ENCODE results near the gene REST.
A peak's percentile ranks its signal among the peaks of the same experiment; 100 is the strongest.
"Not testable (repeated sequence)": the region's sequence is repeated elsewhere in the genome, so short reads cannot be mapped to it uniquely, and the experiment has no call there.

The REST gene

DNA sequence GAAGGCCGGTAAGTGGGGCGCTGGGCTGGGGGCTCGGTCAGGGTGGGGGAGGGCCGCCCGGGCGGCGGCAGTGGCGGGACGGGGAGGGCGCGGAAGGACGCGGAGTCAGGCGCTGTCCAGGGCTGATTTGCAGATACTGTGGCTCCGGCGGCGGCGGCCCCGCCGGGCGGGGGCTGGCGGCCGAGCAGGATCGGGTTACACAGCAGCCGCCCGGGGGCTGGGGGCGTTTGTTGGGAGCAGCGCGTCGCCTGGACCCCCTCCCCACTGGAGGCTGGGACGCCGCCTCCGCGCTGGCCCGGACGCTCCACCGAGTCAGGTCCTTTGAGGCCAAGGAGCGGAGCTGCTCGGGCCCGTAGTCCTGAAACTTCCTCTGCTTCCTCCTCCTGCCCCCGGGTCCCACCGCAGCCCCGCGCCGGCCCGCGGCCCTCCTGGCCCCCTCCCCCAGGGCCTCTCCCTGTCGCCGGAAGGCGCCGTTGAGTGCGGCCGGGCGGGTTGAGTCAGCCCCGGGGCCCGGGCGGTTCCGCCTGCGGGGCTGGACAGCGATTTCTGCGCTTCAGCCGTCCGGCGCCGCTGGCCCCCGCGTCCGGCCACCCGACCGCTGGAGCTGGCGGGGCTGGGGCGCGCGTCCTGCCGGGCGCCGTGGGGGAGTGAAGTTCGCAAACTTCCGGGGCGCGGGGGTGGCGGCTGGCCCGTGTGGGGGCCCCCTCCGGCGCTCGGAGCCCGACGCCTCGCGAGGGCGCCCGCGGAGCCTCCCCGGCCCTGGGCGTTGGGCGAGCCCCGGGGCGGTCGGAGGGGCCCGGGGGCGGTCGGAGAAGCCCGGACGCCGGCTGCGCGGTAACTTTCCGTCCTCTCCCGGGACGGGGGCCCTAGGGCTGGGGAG, 746 bp downstream of the REST start:
- peak; percentile 40 for DNase-seq (ENCODE audit: low read depth, low spot score)

DNA sequence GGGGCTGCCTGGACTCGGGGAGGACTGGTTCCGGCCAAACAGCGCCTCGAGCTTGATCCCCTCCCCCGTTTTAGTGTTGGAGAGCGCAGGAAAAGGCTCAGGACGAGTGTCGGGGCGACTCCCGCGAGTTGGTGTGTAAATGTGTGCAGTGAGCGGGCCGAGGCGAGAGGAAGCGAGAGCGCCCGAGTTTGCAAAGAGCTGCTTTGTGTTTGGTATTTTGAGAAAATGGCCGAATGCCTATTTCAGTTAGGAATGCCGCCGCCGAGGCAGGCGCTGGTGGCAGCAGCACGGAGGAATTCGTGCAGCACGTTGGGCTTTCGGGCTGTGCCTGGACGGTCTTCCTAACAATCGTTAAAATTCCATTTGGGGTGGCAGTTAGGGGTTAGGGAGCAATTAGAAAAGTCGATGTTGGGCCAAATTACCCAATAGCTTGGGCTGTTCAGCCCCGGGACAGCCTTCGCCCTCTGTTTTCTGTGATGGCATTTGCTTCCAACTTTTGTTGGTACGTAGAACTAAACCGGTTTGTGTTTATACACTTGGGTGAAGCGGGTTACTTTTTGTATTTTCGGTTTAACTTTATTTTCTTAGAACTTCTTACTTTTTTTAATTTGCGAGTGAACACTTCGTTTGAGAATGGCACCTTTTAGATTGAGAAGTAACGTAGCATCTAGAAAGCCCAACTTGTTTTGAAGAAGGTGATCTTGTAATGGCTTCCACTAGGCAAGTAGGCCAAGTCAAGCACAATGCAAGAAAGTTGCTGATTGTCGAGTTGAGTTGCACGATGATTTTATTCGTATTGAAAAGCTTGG, 1.6 kb downstream of the REST start:
- no peak for DNase-seq (ENCODE audit: low read depth, low spot score)

DNA sequence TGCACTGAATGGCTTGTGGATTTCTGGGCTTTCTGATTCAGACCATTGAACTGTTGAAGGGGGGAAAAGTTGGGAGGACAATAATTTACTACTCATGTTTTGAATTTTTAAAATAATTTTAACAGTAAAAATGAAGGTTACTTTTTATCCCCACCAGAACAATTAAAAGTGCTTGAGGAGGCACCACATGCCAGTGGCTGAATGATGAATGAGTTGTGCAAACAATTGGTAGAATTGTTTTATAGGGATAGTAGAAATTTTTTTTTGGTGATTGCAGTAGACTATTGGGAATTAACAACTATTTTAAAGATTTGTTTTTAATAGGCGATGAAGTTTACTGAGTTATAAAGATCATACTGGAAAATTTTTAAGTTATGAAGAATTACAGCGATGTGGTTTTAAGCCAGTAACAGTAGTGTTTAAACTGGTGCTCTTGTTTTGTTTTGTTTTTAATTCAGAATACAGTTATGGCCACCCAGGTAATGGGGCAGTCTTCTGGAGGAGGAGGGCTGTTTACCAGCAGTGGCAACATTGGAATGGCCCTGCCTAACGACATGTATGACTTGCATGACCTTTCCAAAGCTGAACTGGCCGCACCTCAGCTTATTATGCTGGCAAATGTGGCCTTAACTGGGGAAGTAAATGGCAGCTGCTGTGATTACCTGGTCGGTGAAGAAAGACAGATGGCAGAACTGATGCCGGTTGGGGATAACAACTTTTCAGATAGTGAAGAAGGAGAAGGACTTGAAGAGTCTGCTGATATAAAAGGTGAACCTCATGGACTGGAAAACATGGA, 2.7 kb downstream of the REST start:
- no peak for DNase-seq (ENCODE audit: low read depth, low spot score)

DNA sequence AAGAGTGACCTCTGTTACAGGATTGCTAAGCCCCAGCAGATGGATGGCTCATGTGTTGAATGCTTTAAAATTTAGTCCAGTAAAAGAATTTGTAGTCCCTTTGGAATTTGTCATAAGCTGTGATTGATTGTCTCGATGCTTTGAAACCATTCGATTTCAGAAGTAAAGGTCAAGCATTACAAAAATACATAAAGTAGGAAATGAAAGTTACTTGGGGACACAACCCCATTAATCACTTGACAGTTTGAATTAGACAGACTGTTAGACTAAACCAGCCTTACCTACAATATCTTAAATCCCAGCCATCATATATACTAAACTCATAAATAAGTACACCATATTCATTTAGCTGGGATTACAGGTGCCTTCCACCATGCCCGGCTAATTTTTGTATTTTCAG, 6.6 kb downstream of the REST start:
- no peak for DNase-seq (ENCODE audit: low read depth, low spot score)

DNA sequence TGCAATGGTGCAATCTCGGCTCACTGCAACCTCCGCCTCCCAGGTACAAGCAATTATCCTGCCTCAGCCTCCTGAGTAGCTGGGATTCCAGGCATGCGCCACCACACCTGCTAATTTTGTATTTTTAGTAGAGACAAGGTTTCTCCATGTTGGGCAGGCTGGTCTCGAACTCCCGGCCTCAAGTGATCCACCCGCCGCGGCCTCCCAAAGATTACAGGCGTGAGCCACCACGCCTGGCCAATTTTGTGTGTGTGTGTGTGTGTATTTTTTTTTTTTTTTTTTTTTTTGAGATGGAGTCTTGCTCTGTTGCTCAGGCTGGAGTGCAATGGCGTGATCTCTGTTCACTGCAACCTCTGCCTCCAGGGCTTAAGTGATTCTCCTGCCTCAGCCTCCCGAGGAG, 7.3 kb downstream of the REST start:
- not testable (repeated sequence) for DNase-seq (ENCODE audit: low read depth, low spot score)

DNA sequence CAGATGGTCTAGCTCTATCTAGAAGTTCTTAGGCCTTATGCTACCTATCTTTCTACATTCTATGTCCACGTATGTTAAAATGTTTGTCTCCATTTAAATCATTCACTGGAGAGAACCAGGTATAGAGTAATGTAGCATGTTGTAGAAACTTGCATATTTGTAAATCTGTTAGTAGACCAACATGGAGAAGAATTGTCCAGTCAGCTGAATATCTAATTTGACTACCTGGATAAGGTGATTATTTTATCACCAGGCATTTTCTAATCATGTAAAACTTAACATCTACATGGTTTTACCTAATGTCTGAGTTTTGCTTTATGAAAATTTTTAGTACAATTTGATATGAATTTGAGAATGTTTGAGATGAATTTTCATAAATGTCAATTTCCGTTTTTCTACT, 19.5 kb downstream of the REST start:
- DNase-seq (ENCODE audit: low read depth, low spot score), result no peak

DNA sequence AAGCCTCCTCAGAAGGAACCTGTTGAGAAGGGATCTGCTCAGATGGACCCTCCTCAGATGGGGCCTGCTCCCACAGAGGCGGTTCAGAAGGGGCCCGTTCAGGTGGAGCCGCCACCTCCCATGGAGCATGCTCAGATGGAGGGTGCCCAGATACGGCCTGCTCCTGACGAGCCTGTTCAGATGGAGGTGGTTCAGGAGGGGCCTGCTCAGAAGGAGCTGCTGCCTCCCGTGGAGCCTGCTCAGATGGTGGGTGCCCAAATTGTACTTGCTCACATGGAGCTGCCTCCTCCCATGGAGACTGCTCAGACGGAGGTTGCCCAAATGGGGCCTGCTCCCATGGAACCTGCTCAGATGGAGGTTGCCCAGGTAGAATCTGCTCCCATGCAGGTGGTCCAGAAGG, 22.9 kb downstream of the REST start:
- no peak for DNase-seq (ENCODE audit: low read depth, low spot score)

DNA sequence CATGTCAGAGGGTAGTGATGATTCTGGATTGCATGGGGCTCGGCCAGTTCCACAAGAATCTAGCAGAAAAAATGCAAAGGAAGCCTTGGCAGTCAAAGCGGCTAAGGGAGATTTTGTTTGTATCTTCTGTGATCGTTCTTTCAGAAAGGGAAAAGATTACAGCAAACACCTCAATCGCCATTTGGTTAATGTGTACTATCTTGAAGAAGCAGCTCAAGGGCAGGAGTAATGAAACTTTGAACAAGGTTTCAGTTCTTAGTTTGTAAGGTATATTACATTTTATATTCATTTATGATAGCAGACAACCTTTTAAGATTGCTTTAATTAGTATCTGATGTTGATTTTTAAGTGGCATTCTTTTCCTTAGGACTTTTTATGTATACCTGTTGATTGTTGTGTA, 24.2 kb downstream of the REST start:
- no peak for DNase-seq (ENCODE audit: low read depth, low spot score)

DNA sequence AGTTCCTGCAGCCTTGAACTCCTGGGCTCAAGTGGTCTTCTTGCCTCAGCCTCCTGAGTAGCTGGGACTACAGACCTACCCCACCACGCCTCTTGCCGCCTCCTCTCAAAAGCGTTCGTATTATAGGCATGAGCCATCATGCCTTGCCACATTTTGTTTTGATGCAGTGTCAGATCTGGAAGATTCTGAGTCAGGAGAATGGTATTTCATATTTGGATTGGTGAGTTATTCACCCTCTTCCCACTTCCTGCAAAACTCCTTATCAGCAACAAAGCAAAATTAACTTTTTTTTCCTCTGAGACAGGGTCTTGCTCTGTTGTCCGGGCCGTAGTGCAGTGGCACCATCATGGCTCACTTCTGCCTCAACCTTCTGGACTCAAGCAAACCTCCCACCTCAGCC, 29.6 kb downstream of the REST start:
- no peak for DNase-seq (ENCODE audit: low read depth, low spot score)

DNA sequence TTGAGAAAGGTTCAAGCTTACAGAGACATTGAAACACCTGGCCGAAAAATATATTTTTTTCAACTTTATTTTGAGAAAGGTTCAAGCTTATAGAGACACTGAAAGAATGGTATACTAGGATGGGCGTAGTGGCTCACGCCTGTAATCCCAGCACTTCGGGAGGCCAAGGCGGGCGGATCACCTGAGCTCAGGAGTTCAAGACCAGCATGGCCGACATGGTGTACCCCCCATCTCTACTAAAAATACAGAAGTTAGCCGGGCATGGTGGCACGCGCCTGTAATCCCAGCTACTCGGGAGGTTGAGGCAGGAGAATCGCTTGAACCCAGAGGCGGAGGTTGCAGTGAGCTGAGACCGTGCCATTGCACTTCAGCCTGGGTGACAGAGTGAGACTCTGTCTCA, 32.1 kb downstream of the REST start:
- not testable (repeated sequence) for DNase-seq (ENCODE audit: low read depth, low spot score)

DNA sequence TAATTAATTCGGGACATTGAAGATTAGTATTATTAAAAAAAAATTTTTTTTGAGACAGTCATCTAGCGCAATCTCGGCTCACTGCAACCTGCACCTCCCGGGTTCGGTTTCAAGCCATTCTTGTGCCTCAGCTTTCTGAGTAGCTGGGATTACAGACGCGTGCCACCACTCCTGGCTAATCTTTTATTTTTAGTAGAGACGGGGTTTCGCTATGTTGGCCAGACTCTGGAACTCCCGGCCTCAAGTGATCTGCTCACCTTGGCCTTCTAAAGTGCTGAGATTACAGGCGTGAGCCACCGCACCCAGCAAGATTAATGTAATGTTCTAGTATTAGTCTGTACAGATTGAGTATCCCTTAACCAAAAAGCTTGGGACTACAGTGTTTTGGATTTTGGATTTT, 32.7 kb downstream of the REST start:
- no peak for DNase-seq (ENCODE audit: low read depth, low spot score)

DNA sequence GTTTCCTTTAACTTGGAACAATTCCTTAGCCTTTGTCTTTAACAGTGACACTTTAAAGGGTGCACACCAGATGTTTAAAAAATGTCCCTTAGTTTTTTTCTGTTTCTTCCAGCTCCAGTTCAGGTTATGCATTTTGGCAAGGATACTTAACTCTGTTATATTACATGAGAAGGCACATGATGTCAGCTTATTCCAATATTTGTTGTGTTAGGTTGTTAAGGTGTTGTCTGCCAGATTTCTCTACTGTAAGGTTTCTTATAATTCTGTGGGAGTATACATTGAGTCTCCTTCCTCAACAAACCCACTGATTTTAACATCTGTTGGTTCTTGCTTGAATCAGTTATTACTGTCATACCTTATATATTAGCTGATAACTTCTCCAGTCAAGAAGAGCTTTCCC, 33.3 kb downstream of the REST start:
- DNase-seq (ENCODE audit: low read depth, low spot score), result no peak

DNA sequence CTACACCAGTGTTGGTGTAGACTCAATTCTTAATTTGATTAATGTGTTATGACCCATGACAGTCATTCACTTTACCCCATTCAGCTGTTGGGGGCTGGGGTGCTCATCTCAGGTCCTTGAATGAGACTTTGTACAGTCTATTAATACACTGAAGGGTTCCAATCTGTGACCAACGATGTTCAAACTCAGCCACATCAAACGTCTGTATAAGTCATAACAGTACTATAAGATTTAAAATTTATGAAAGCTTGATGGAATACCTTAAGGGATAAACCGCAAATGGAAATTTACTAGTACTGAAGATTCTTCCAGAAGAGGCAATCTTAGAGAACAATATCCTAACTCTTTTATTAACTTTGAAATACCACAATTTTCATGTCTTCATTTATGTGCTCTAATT, 33.7 kb downstream of the REST start:
- no peak for DNase-seq (ENCODE audit: low read depth, low spot score)

DNA sequence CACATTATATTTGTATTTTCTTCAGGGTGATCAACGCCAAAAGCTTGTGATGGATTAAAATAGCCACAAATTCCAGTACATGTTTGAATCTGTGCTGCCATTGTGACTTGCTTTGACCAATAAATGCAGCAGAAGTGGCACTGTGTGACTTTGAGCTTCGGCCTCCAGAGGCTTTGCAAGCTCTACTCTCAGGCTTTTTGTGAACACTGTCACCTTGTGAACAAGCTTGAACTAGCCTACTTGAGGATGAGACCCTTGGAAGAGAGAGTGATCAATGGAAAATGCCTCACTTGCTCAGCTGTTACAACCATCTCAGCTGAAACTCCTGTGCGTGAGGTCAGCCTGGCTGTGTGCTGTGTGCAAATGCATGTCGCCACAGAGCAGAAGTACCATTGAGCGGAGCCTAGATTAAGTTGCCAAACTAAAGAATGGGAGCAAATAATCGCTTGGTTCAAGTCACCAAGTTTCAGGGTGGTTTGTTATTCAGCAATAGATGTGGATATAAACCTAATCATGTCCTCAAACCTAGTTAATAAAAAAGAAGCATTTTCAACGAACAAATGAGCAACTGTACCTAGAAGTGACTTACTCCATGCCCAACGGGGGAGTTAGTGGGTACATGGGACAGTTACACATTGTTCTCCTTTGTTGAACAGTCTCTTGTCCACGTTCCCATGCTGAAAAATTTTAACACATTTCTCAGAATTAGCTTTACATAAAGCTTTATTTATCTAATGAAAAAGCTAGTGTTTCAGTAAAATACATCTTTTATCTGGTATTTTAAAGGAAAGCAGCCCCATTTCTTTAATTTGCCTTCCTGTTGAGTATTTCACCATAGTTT, 46.2 kb downstream of the REST start:
- no peak for DNase-seq (ENCODE audit: low read depth, low spot score)

DNA sequence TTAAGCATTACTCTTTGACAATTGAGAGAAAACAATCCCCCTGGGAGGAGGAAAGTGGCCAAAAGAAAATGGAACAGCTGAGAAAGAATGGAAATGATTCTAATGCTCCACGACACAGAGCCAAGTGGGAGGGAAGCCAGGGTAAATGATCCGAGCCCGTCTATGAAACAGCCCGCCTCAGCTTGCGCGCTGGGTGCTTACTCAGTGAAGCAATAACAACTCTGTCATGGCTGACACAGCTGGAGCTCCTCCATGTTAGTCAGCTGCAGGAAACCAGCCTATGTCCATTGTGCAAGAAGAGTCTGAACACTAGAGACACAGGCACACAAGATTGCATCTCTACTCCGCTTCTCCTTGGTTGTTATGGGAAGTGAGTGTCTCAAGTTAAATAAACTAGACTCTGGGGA, 50.4 kb downstream of the REST start:
- no peak for DNase-seq (ENCODE audit: low read depth, low spot score)

DNA sequence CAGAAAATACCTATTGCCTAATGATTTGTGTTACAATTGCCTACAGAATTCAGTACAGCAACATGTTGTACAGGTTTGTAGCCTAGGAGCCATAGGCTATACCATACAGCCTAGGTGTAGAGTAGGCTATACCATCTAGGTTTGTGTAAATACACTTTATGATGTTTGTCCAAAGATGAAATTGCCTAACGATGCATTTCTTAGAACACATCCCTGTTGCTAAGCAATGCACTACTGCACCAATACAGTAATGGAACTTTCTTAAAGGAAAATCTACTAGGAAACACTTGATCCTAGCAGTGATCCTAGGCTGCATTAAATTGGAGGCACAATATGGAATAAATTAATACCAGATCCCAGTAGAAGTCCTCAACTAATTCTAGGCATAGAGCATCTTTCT, 51.4 kb downstream of the REST start:
- DNase-seq (ENCODE audit: low read depth, low spot score), result no peak

DNA sequence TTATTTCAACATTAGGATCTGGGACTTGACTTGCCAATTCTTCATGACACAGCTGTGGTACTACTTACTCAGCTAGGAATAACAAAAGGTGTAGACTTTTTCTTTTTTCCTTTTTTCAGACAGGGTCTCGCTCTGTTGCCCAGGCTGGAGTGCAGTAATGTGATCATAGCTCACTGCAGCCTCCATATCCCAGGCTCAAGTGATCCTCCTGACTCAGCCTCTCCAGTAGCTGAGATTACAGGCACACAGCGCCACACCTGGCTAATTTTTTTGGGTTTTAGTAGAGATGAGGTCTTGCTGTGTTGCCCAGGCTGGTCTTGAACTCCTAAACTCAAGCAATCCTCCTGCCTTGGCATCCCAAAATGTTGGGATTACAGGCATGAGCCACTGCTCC, 53.4 kb downstream of the REST start:
- no peak for DNase-seq (ENCODE audit: low read depth, low spot score)

DNA sequence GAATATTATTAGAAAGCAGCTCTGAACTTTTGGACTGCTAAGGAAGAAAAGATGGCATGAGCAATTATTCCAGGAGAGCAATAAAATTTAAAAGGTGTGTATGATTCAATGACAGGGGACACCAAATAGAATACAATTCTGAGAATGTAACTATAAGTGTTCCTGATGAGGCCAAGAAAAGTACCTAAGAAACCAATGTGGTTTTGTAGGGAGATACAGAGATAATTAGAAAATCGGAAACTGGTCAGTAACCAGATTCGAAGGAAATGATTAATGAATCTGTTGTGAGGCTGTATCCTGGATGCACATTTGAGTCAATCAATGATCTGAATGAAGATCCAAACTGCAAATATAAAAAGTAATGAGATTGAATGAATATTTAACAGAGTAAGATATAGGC, 63.7 kb downstream of the REST start:
- no peak for DNase-seq (ENCODE audit: low read depth, low spot score)

DNA sequence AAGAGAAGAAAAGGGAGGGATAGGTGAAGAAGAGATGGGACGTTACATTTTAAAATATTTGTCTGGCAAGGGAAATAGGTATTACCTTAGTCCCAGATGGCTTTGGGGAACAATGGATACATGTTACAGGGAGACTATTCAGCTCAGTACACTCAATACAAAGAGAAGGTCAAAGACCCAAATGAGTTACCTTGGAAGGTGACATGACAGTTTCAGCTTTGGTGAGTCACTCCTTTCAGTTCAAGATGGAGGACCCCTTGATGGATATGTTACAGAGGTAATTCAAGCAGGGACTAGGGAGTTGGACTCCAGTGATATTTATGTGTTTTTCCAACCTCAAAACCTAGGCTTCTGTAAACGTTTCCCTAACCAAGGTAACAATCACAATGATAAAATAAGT, 64.7 kb downstream of the REST start:
- DNase-seq (ENCODE audit: low read depth, low spot score), result no peak

DNA sequence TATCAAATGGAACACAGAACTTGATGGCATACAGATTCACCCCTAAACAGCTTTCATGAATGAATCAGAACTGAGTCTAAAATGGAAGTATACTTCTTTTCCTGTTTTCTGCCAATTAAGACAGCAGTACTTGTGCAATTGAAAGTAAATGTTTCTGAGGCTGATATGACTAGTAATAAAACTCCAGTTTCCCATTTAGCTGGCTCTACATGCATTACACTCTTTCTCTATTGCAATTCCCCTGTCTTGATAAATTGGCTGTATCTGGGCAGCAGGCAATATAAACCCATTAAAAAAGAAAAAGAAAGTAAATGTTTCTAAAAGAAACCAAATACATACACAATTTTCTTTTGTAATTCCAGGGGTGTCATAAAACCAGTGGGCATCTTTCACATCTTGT, 65.1 kb downstream of the REST start:
- no peak for DNase-seq (ENCODE audit: low read depth, low spot score)

DNA sequence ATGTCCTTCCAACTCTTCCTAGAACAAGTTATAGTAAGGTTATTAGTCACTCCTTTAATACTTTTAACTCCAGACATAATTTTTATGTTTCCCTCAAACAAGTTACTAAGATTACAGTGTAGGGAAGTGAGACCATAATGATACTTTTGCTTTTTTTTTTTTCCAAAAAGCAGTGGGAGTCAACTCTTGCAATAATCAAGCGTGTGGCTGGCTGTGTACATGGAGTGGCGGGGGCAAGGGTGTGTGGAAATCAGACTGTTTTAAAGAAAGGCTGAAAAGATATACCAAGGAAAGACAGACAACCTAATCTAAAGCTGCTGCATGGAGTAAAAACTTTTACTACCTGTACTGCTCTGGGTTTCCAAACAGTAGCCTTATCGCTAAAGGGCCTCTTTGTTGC, 65.6 kb downstream of the REST start:
- no peak for DNase-seq (ENCODE audit: low read depth, low spot score)

All from activated CD4-positive, CD25-positive, alpha-beta regulatory T cell treated with anti-CD3 and anti-CD28 coated beads, Interleukin-2, amount 50 U/mL, for 16 hours (primary cell).